ENCODE data around the gene COX8C. TPM values are rescaled to one million over a fixed set of nuclear protein-coding genes. Genes with fewer than 3 reads are reported as not detected.

The COX8C gene
- total RNA-seq, 1 experiment from 2014 or later = not detected

GRCh38 chr14:93396456-93396855 is 49.5 kb downstream of the COX8C start:
- Histone ChIP-seq H3K4me3 (ENCODE audit: low read depth in 2 of 2, low read length in 2 of 2) (no peak overlapping the region), H3K27ac (ENCODE audit: low read length) (no peak overlapping the region), H3K27me3 (ENCODE audit: control insufficient read depth, insufficient read depth, low read length) (no peaks in the 10 kb centered on the region), H3K4me1 (ENCODE audit: control insufficient read depth, insufficient read depth, low read length) (no peaks in the 10 kb centered on the region), H3K9me3 (ENCODE audit: control insufficient read depth, insufficient read depth, low read depth, low read length) (no peaks in the 10 kb centered on the region), H3K36me3 (ENCODE audit: control insufficient read depth, insufficient read depth, low read length) (no peaks in the 10 kb centered on the region)
- CTCF ChIA-PET = no interaction called here
- no peak for DNase-seq (ENCODE audit: low read depth, low spot score)
- BruUV-seq (replicated peaks) = no TSS peak
- POLR2A ChIA-PET = interaction anchor here (0.6 kb wide), 1 partner anchor 28 kb away, joined by 5 read pairs; no protein-coding TSS in a partner anchor
- in situ Hi-C loops (cut with HindIII; ENCODE audit: low pct_unique_long_range_greater_than_20kb, low sequenced_read_pairs) (no loop called here), intact Hi-C loops (cut with micrococcal nuclease; ENCODE audit: unreplicated experiment) (no loop called here)
- no peak for TF ChIP-seq TCF7L2 (IDR thresholded peaks at IDR 0.05; ENCODE audit: low read depth, low read length)
- no peak for TF ChIP-seq SIN3A (IDR thresholded peaks at IDR 0.05; ENCODE audit: borderline replicate concordance, insufficient read depth, low read depth, low read length)
- no peak for TF ChIP-seq POLR2AphosphoS5 (IDR thresholded peaks at IDR 0.05; ENCODE audit: low read depth, low read length)
- TF ChIP-seq, protein P1, sequence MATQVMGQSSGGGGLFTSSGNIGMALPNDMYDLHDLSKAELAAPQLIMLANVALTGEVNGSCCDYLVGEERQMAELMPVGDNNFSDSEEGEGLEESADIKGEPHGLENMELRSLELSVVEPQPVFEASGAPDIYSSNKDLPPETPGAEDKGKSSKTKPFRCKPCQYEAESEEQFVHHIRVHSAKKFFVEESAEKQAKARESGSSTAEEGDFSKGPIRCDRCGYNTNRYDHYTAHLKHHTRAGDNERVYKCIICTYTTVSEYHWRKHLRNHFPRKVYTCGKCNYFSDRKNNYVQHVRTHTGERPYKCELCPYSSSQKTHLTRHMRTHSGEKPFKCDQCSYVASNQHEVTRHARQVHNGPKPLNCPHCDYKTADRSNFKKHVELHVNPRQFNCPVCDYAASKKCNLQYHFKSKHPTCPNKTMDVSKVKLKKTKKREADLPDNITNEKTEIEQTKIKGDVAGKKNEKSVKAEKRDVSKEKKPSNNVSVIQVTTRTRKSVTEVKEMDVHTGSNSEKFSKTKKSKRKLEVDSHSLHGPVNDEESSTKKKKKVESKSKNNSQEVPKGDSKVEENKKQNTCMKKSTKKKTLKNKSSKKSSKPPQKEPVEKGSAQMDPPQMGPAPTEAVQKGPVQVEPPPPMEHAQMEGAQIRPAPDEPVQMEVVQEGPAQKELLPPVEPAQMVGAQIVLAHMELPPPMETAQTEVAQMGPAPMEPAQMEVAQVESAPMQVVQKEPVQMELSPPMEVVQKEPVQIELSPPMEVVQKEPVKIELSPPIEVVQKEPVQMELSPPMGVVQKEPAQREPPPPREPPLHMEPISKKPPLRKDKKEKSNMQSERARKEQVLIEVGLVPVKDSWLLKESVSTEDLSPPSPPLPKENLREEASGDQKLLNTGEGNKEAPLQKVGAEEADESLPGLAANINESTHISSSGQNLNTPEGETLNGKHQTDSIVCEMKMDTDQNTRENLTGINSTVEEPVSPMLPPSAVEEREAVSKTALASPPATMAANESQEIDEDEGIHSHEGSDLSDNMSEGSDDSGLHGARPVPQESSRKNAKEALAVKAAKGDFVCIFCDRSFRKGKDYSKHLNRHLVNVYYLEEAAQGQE (IDR thresholded peaks at IDR 0.05; ENCODE audit: insufficient read depth in 1 of 2, low read depth in 2 of 2, low read length in 1 of 2) = no peak
- no peak for ATAC-seq

Other genes with a start within 250 kb of the COX8C start
- gene ITPK1, start 231.3 kb upstream of the COX8C start, total RNA-seq (2021; ENCODE audit: unreplicated experiment) = 25.9 TPM
- gene MOAP1, start 162.3 kb upstream of the COX8C start, total RNA-seq (2021; ENCODE audit: unreplicated experiment) = 6.9 TPM
- gene LYSET, start 161.9 kb upstream of the COX8C start, total RNA-seq (2021; ENCODE audit: unreplicated experiment) = 20.9 TPM
- 9.5 TPM for gene GON7, start 140.1 kb upstream of the COX8C start, total RNA-seq (2021; ENCODE audit: unreplicated experiment)
- gene UBR7, start 139.9 kb upstream of the COX8C start, total RNA-seq (2021; ENCODE audit: unreplicated experiment) = 19.9 TPM
- gene BTBD7, start 14.1 kb upstream of the COX8C start, total RNA-seq (2021; ENCODE audit: unreplicated experiment) = 24.7 TPM
- 0.05 TPM for gene UNC79, start 83.8 kb downstream of the COX8C start, total RNA-seq (2021; ENCODE audit: unreplicated experiment)